C4-2B (cell line): ENCODE data around the gene B3GAT2.

Source experiments
- ZFX ChIP-seq: fragments of 450-650 bp; IDR thresholded peaks from 2 replicates; pipeline ENCODE4 v1.6.1; 2017
- TF ChIP-seq, protein P1 (sequence below): fragments of 450-650 bp; conservative IDR thresholded peaks from 2 replicates; pipeline ENCODE4 v1.5.1; 2017; ENCODE audit warnings: mild to moderate bottlenecking

DNA sequence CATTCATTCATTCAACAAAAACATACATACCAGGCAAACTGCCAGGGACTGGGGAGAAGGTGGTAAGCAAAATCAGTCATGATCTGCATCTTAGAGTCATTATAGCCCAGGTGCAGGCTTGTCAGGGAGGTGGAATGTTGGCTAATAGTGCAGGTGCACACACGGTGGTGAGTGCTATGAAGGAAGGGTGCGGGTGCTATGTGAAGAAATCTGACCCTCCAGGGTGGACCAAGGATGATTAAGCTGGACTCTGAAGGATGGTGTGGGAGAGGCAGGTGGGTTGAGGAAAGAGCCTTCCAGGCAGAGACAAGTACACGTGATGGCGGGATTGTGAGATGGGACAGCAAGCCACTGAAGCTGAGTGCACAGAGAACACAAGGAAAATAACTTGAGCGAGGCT lies 77.4 kb downstream of the B3GAT2 start:
- TF ChIP-seq, protein P1, sequence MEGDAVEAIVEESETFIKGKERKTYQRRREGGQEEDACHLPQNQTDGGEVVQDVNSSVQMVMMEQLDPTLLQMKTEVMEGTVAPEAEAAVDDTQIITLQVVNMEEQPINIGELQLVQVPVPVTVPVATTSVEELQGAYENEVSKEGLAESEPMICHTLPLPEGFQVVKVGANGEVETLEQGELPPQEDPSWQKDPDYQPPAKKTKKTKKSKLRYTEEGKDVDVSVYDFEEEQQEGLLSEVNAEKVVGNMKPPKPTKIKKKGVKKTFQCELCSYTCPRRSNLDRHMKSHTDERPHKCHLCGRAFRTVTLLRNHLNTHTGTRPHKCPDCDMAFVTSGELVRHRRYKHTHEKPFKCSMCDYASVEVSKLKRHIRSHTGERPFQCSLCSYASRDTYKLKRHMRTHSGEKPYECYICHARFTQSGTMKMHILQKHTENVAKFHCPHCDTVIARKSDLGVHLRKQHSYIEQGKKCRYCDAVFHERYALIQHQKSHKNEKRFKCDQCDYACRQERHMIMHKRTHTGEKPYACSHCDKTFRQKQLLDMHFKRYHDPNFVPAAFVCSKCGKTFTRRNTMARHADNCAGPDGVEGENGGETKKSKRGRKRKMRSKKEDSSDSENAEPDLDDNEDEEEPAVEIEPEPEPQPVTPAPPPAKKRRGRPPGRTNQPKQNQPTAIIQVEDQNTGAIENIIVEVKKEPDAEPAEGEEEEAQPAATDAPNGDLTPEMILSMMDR, result no peak
- no peak for TF ChIP-seq ZFX
